Measurements from ENCODE around the gene WDFY4.

WDFY4 gene

GRCh38 chr10:48879451-48879850, 194.8 kb downstream of the WDFY4 start:
- H3K27ac ChIP-seq, result no peak overlapping the region
- H3K9me3 ChIP-seq (replicated peaks in 1 of 11), result no peaks in the 10 kb centered on the region
- H3K27me3 ChIP-seq, result no peaks in the 10 kb centered on the region
- H3K4me2 ChIP-seq, result no peak overlapping the region
- H4K20me1 ChIP-seq, result peaks cover 0 to 4% (median 0%) of the 10 kb centered on the region in 11 experiments; a peak in 2 of 22 replicates
- no peak overlapping the region for H3K9ac ChIP-seq
- H3K4me3 ChIP-seq, result no peak overlapping the region
- TF ChIP-seq Cebpa-rat (IDR thresholded peaks at IDR 0.05), result no peak
- peaks cover 0 to 81% (median 0%) of the 10 kb centered on the region in 11 experiments; a peak in 12 of 22 replicates for H3K36me3 ChIP-seq
- no peaks in the 10 kb centered on the region for H3K4me1 ChIP-seq

- Histone ChIP-seq H3K4me2 (no peak overlapping the region), H3K27me3 (no peaks in the 10 kb centered on the region), H4K20me1 (peaks cover 0 to 6% (median 0%) of the 10 kb centered on the region in 11 experiments; a peak in 2 of 22 replicates), H3K36me3 (peaks cover 0 to 79% (median 0%) of the 10 kb centered on the region in 11 experiments; a peak in 12 of 22 replicates), H3K9me3 (replicated peaks in 1 of 11) (no peaks in the 10 kb centered on the region), H3K27ac (no peak overlapping the region), H3K4me1 (no peaks in the 10 kb centered on the region), H3K4me3 (no peak overlapping the region), H3K9ac (no peak overlapping the region)
- no peak for TF ChIP-seq Cebpa-rat (IDR thresholded peaks at IDR 0.05)
Measured at GRCh38 chr10:48880016-48880705, 195.5 kb downstream of the WDFY4 start.

- H4K20me1 ChIP-seq, result peaks cover 0 to 6% (median 0%) of the 10 kb centered on the region in 11 experiments; a peak in 1 of 22 replicates
- H3K4me3 ChIP-seq, result no peak overlapping the region
- no peak for TF ChIP-seq Cebpa-rat (IDR thresholded peaks at IDR 0.05)
- peaks cover 0 to 73% (median 0%) of the 10 kb centered on the region in 11 experiments; a peak in 12 of 22 replicates for H3K36me3 ChIP-seq
- no peak overlapping the region for H3K9ac ChIP-seq
- H3K4me1 ChIP-seq, result no peaks in the 10 kb centered on the region
- H3K27me3 ChIP-seq, result no peaks in the 10 kb centered on the region
- no peaks in the 10 kb centered on the region for H3K9me3 ChIP-seq (replicated peaks in 1 of 11)
- H3K27ac ChIP-seq, result no peak overlapping the region
- H3K4me2 ChIP-seq, result no peak overlapping the region
Measured at GRCh38 chr10:48881937-48882336, 197.3 kb downstream of the WDFY4 start.

GRCh38 chr10:48882881-48883280, 198.2 kb downstream of the WDFY4 start:
- Histone ChIP-seq H3K27me3 (no peaks in the 10 kb centered on the region), H3K36me3 (peaks cover 0 to 67% (median 0%) of the 10 kb centered on the region in 11 experiments; a peak in 12 of 22 replicates), H4K20me1 (peaks cover 0 to 6% (median 0%) of the 10 kb centered on the region in 11 experiments; a peak in 1 of 22 replicates), H3K9ac (no peak overlapping the region), H3K4me1 (no peaks in the 10 kb centered on the region), H3K4me2 (no peak overlapping the region), H3K27ac (no peak overlapping the region), H3K4me3 (no peak overlapping the region), H3K9me3 (replicated peaks in 1 of 11) (no peaks in the 10 kb centered on the region)
- TF ChIP-seq Cebpa-rat (IDR thresholded peaks at IDR 0.05), result no peak

GRCh38 chr10:48883701-48884100, 199.0 kb downstream of the WDFY4 start:
- H3K36me3 ChIP-seq, result peaks cover 0 to 61% (median 0%) of the 10 kb centered on the region in 11 experiments; a peak in 8 of 22 replicates
- H3K27me3 ChIP-seq, result no peaks in the 10 kb centered on the region
- H3K9ac ChIP-seq, result no peak overlapping the region
- no peak overlapping the region for H3K4me3 ChIP-seq
- no peaks in the 10 kb centered on the region for H3K9me3 ChIP-seq (replicated peaks in 1 of 11)
- H3K4me2 ChIP-seq, result no peak overlapping the region
- TF ChIP-seq Cebpa-rat (IDR thresholded peaks at IDR 0.05), result no peak
- peaks cover 0 to 6% (median 0%) of the 10 kb centered on the region in 11 experiments; a peak in 1 of 22 replicates for H4K20me1 ChIP-seq
- H3K27ac ChIP-seq, result no peak overlapping the region
- H3K4me1 ChIP-seq, result no peaks in the 10 kb centered on the region

GRCh38 chr10:48884179-48885045, 199.7 kb downstream of the WDFY4 start:
- H3K9me3 ChIP-seq (replicated peaks in 1 of 11), result no peaks in the 10 kb centered on the region
- H3K36me3 ChIP-seq, result peaks cover 0 to 61% (median 0%) of the 10 kb centered on the region in 11 experiments; a peak in 6 of 22 replicates
- peaks cover 0 to 6% (median 0%) of the 10 kb centered on the region in 11 experiments; a peak in 1 of 22 replicates for H4K20me1 ChIP-seq
- no peak overlapping the region for H3K27ac ChIP-seq
- no peak overlapping the region for H3K4me2 ChIP-seq
- H3K4me3 ChIP-seq, result no peak overlapping the region
- H3K4me1 ChIP-seq, result no peaks in the 10 kb centered on the region
- H3K27me3 ChIP-seq, result no peaks in the 10 kb centered on the region
- H3K9ac ChIP-seq, result no peak overlapping the region
- no peak for TF ChIP-seq Cebpa-rat (IDR thresholded peaks at IDR 0.05)

- peaks cover 0 to 62% (median 0%) of the 10 kb centered on the region in 11 experiments; a peak in 8 of 22 replicates for H3K36me3 ChIP-seq
- H3K4me2 ChIP-seq, result no peak overlapping the region
- no peak overlapping the region for H3K27ac ChIP-seq
- no peaks in the 10 kb centered on the region for H3K9me3 ChIP-seq (replicated peaks in 1 of 11)
- peaks cover 0 to 6% (median 0%) of the 10 kb centered on the region in 11 experiments; a peak in 1 of 22 replicates for H4K20me1 ChIP-seq
- H3K9ac ChIP-seq, result no peak overlapping the region
- no peak overlapping the region for H3K4me3 ChIP-seq
- no peaks in the 10 kb centered on the region for H3K4me1 ChIP-seq
- no peak for TF ChIP-seq Cebpa-rat (IDR thresholded peaks at IDR 0.05)
- H3K27me3 ChIP-seq, result no peaks in the 10 kb centered on the region
Measured at GRCh38 chr10:48885376-48885775, 200.7 kb downstream of the WDFY4 start.

GRCh38 chr10:48887982-48888381, 203.3 kb downstream of the WDFY4 start:
- H3K36me3 ChIP-seq, result peaks cover 0 to 79% (median 0%) of the 10 kb centered on the region in 11 experiments; a peak in 9 of 22 replicates
- no peaks in the 10 kb centered on the region for H3K9me3 ChIP-seq (replicated peaks in 1 of 11)
- no peak overlapping the region for H3K4me2 ChIP-seq
- H3K27ac ChIP-seq, result no peak overlapping the region
- H3K9ac ChIP-seq, result no peak overlapping the region
- H3K4me3 ChIP-seq, result no peak overlapping the region
- TF ChIP-seq Cebpa-rat (IDR thresholded peaks at IDR 0.05), result no peak
- H4K20me1 ChIP-seq, result 0 out of 22 replicates have a peak, but pooled peaks cover 0 to 6% (median 0%) of the 10 kb centered on the region in 11 experiments
- no peaks in the 10 kb centered on the region for H3K4me1 ChIP-seq
- H3K27me3 ChIP-seq, result no peaks in the 10 kb centered on the region
